Stimulated activated CD4-positive, alpha-beta T cell treated with anti-CD3 and anti-CD28 coated beads, TNF-alpha, amount 100 ng/mL, for 1 hour (primary cell): ENCODE data around the gene C3.
"Not testable (repeated sequence)": the region's sequence is repeated elsewhere in the genome, so short reads cannot be mapped to it uniquely, and the experiment has no call there.

Source experiments
- DNase-seq, 3 donors: peaks; one replicate each; pipeline ENCODE4 v3.0.0-alpha.2; 2020; ENCODE audit warnings: low read depth in 3 of 3, low spot score in 1 of 3

The C3 gene

DNA sequence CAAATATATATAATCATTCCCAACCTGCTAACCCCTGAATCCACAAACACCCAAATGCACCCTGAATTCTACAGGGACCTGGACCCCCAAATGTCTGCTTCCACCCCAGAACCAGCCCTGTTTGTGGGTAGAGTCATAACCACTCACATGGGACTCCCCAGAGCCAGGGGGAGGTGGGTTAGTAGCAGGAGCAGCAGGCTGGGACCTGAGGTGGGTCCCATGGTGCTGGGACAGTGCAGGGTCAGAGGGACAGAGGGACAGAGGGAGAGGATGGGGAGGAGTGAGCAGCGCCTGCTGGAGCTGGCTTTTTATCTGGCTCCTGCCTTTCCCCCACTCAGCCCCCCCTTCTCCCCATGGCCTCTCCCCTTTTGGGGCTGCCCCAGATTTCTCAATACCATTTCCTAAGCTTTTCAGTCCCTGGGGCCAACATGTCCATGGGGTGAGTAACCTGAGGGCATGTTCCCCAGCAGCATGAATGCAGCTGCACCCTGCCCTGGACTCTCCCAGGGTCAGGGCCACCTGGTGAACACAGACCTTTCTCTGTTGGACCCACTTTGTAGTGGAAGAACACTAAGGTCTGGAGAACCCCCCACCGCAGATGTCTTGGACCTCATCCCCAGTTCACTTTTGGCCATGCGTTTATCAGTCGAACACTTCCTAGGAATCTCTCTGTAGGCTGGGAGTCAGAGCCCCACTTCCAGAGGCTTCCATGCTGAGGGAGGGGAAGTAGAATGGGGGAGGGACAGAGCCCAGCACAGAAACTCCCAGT lies at the start of gene C3:
Gene C3, minus strand, starts transcription at position 282 of the 769 bp plus-strand sequence. Its CDS starts 61 bp downstream, at position 221.
- DNase-seq, result no peak

DNA sequence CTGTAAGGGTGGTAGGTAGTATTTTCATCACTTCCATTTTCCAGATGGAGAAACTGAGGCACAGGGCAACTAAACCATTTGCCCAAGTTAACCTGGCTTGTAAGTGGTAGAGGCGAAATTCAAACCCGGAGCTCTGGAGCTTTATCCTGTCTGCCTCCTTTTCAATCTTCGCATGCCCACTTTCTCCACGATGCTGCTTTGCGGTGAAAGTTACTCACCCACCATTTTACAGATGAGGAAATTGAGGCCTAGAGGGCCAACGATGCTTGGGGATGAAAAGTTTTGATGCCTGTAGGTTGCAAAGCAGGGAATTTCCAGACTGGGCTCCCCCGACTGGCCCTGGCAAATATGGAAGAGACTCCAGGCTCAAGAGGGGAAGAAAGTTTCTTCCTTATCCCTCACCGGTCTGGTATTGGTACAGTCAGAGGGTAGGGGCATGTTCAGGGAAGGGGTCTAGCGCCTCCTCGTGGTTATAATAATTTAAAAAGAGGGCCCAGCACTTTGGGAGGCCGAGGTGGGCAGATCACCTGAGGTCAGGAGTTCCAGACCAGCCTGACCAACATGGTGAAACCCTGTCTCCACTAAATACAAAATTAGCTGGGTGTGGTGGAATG lies 48.7 kb upstream of the C3 start:
- no peak for DNase-seq

DNA sequence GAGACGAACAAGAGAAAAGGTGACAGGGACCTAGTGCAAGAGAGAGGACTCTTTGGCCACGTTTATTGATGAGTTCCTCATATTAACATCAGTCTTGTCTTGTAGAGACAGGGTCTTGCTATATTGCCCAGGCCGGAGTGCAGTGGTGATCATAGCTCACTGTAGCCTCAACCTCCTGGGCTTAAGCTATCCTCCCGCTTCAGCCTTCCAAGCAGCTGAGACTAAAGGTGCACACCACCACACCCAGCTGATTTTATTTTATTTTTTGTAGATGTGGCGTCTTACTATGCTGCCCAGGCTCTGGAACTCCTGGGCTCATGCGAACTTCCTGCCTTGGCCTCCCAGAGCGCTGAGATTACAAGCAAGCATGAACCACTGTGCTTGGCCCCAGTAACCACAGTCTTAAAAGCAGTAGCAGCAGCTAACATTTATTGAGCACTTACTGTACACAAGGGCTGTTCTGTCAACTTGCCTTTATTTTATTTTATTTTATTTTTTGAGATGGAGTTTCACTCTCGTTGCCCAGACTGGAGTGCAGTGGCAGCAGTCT lies 47.9 kb upstream of the C3 start:
- no peak for DNase-seq

DNA sequence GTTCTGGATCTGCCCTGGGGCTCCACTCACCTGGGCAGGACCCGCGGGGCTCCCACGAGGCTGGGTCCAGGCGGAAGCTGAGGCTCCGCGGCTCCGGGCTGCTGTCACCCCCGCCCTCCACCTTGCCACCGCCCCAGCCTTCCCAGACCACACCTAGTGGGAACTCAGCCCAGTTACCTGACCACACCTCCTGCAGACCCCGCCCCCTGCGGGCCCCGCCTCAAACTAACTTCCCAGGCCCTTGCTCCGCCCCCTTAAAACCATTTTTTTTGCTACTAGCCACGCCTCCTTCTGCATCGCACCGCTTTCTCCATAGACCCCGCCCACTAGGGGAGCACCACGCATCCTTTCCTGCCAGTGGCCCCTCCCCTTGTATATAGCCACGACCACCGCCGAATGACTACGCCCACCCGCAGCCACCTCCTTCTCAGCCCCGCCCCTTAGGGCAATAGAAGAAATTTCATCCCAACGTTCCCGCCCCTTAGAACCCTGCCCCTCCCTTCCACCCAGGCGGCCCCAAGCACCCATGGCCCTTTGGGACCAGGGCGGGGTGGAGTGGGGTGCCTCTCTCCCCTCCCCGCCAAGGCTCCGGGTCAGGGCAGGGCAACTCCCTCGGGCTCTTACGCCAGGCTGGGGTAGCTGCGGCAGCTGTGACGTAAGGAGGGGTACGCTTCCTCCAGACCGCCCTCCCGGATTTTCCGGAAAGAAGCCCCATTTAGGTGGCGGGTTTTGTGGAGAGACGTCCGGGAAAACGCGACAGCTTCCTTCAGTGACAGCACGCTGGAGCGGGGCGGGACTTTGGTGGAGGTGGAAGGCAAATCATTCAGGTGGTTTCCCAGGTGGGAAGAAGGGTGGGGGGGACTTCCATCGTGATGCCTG lies 47.1 kb upstream of the C3 start, which contains the start of gene SH2D3A:
Gene SH2D3A, minus strand, starts transcription at position 79 of the 879 bp plus-strand sequence. CDS start 3,687 bp downstream, outside the sequence.
- peak; percentile 90 to 92 (median 91) for DNase-seq

DNA sequence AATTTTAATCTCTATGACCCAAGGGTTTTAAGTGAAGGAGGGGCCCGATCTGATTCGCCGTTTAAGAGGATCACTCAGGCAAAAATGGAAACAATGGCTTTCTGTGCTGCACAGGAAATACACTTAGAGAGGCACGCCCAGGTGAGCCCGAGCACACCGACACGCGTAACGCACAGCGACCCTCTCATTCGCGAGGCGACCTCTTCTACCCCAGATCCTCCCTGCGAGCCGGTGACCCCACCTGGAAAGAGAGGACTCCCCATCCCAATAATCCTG lies 46.6 kb upstream of the C3 start:
- DNase-seq, result no peak

DNA sequence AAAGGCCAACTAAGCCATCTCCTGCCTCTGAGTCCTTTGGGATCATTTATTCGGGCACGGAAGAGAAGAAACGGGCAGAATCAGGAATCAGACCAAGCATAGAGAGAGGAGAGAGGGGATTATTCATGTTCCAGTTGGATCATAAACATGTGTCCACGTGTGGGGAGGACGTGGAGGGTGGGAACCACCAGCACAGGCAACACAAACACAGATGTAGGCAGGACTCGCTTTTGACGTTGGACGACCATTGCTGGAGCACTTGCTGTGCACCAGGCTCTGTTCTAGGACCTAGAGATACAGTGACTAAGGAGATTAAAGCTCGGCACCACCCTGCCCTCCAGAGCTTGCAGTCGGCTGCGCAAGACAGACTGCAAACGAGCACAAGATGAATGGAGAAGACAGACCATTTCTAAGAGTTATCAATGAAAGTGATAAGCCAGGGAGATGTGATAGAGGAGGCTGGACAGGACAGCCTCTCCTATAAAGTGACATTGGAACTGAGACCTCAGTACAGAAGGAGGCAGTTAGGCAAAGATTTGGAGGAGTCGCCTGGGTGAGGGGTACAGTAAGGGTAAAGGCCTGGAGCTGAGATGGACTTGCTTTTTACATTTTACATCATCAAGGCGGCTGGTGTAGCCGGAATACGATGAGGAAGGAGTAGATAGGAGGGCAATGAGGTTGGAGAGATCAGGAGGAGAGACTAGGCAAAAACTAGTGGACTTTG lies 46.1 kb upstream of the C3 start:
- DNase-seq, result no peak

DNA sequence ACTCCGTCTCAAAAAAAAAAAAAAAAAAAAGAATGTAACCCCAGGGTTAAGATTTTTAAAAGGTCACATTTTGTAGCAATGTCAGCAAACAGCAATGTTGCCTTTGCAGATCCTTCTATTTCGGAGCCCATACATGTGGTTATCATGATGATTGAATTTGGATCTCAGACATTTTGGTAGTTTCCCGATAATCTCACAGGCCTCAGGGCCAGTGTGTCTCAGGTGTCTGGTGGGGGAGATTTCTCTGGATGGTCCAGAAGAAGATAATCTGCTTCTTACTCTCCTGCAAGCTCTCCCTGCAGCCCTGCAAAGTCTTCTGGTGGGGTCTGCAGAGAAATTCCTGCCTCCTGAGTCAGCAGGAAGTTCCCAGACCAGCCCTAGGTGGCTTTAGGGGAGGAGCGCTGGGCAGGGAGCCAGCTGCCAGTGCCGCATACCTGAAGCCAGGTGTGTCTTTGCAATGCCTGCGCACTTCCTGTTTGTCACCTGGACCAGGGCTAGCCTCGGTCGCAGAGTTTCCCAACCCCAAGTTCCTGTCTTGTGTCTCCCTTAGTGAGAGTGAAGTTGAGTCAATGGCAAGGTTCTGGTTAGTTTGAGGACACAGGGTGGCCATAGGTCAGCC lies 45.4 kb upstream of the C3 start:
- no peak for DNase-seq

DNA sequence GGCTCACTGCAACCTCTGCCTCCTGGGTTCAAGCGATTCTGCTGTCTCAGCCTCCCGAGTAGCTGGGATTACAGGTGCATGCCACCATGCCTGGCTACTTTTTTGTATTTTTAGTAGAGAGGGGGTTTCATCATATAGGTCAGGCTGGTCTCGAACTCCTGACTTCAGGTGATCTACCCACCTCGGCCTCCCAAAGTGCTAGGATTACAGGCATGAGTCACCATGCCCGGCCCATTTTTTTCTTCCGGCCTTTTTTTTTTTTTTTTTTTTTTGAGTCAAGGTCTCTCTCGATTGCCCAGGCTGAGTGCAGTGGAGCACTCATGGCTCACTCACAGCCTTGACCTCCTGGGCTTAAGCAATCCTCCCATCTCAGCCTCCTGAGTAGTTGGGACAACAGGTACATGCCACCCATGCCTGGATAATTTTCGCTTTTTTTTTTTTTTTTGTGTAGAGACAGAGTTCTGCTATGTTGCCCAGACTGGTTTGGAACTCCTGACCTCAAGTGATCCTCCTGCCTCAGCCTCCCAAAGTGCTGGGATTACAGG lies 41.9 kb upstream of the C3 start:
- DNase-seq, result not testable (repeated sequence)

DNA sequence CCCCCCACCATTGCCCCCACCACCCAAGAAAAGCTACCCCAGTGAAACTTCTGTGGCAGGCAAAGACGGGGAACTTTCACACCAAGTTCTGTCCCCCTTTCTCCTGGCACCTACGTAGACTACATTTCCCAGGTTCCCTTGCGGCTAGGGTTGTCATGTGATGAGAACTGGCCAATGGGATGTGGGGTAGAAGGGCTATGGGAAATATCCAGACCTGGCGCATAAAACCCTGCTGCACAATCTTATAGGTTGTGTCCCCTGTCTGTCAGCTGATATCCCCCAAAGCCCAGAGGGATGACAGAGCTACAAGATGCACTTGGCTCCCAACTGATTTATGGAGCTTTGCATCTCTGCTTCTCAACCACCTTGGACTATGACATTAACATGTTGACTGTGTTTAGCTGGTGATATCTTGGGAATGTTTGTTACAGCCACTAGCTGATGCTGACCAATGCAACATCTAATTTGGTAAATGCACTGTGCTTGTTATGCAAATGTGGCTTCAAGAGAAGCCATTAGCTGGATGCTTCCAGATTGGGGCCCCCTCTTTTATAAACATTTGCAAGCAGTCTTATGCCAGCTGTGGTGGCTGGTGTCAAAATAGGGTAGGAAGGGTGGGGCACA lies 40.7 kb upstream of the C3 start:
- no peak for DNase-seq

DNA sequence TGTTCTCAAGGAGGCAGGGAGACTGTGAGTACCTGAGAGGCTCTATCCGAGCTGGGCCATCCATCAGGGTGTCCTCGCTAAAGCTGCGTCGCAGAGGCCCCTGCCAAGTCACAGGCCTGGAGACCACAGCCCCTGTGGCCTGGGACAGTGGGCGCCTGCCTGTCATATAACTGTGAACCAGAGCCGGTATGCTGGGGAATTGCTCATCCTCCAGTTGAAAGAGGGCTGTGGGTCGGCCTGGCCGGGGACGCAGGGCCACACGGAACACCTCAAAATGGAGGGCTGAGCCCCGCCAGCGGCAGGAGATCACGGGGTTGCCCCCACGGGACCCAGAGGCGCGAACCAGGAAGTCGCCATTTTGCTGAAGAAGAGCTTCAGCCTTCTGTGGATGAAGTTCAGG lies 40.2 kb upstream of the C3 start:
- no peak for DNase-seq

DNA sequence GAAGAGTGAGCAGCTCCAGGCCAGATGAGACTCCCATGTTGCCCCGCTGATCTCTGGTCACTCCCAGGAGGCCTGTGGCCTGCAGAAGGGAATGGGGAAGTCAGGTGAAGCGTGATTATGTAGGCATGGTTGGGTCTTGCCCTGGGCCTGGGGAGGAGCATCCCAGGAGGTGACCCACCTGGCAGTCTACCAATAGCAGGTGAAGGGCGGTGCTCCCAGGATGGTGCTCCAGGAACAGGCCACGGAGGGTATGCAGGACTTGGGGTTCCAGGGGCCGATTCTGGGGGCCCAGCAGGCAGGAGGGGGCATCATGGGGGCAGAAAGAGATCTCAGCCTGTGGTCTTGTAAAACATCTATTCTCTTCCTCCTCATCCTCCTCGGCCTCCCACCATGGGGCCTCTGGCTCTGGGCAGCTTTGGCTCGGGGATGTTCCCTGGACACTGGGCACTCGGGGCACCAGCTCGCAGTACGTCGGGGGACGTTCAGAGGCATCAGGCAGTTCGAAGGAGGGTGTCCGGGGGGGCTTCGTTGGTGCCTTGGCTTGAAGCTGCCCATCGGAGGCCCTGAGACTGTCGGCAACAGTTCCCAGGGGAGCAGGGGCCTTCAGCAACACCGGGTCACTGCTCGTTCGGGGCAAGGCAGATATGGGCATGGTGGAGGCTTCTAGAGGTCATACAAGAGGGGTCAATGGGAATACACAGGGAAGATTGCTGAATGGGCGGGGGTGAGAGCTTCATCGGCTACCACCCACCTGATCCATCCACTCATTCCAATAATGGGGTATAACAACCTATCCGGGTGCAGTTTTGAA lies 34.4 kb upstream of the C3 start:
- no peak for DNase-seq

DNA sequence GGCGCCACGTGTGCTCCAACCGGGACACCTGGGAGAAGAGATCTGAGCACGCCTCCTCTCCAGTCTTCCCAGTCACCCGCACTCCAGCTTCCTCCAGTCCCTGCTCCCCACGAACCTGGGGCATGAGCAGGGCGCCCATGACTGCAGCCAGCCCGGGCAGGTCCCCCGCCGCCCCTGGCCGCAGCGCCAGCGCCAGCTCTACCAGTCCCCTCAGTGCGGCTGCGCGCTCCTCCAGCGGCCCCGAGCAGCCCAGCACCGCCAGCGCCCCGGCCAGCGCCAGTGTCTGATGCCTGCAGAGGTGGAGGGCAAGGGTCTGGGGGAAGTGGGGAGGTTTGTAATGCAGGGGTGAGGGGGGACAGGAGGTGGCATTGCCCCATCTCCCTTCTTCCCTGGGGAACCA lies 33.7 kb upstream of the C3 start:
- DNase-seq, result no peak

DNA sequence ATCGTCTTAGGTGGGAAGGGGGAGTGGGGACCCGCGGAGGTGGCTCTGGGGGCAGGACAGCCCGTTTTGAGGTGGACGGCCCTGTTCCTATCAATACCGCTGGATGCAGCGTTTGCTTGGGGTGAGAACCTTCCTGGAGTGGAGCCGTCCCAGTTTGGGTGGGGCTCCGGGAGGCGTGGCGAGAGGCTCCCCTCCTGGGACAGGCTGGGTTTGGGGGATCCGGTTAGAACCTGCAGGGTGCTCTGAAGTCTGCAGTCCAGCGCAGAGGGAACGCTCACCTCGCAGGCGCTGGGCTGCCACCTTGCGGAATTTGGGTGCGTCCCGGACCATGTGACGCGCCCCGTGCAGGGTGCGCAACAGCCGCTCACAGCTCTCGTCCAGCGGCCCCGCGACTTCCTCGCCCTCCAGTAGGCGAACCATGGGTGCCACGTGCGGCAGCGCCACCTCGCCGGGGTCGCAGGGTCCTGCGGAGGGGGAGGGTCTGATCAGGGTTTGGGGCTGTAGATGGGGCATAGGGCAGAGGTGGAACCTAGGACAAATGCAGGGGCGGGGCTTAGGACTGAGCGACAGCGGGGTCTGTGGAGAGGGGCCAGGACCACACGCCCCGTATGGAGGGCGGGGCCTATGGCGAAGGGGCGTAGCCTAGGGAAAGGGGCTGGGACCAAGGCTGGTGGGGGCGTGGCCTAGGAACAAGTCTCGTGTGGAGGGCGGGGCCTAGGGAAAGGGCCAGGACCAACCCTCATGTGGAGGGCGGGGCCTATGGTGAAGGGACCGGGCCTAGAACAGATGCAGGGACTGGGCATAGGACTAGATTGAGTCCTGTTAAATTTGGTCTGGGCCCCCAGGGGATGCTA lies 33.0 kb upstream of the C3 start:
- DNase-seq, result peak; percentile 46 to 76 (median 49)

DNA sequence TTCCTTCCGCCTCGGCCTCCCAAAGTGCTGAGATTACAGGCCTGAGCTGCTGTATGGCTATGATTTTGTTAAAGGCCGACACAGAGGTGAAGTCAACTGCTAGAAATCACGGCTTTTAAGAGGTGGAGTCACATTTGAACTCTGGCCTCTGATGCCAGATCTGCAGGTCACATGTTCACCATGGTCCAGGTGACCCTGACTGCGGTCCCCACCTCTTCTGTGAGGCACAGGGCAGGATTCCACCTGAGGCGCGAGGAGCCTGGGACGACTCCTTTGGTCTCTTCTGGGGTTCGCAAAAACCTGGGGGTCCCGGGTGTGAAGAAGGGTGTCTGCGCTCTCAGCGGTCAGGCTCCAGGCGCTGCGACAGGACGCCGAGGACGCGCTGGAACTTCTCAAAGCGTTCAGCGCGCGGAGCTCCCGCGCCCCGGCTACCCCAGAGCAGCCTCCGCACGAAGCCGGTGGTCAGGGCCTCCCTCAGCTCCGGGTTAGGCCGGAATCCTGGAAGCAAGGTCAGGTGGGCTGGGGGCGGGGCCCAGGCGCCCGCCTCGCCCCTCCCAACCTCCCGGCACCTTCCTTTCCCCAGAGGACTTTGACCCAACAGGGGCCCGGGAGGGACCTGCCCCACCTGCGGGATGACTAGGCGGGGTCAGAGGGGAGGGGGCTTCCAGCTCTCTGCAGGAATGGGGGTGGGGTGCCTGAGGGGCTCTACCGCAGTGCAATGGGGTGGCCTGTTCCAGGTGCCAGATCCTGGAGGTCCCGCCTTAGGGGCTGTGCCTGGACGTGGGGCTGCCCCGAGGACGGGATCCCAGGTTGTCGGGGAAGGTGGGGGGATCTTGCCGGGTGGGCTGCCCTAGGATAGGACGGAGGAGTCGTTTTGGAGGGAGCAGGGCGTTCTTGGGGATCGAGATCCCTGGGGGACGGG lies 32.1 kb upstream of the C3 start:
- DNase-seq, result no peak

DNA sequence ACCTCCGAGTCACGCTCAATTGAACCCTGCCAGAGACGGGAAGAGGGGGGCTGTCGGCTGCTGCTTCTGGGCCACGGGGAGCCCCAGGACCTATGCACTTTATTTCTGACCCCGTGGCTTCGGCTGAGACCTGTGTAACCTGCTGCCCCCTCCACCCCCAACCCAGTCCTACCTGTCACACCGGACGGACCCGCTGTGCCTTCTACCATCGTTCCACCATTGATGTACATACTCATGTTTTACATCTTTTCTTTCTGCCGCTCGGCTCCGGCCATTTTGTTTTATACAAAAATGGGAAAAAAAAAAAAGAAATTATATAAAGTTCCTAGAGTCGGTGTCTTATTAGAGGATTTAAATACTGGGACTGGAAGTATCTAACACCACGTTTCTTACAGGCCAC lies 30.7 kb upstream of the C3 start:
- DNase-seq, result no peak

DNA sequence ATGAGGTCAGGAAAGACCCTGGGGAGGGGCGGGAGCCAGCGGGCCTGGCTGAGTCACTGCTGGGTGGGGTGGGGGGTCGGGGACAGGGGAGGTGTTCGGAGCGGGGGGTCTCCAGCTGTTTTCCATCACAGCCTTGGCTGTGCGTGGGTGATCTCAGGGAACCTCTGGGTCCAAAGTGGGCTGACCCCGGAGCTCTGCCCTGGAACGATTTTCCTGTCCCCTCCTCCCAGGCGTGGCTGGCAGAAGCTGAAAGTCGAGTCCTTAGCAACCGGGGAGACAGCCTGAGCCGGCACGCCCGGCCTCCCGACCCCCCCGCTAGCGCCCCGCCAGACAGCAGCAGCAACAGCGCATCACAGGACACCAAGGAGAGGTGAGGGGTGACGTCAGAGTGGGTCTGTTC lies 29.6 kb upstream of the C3 start:
- DNase-seq, result no peak

DNA sequence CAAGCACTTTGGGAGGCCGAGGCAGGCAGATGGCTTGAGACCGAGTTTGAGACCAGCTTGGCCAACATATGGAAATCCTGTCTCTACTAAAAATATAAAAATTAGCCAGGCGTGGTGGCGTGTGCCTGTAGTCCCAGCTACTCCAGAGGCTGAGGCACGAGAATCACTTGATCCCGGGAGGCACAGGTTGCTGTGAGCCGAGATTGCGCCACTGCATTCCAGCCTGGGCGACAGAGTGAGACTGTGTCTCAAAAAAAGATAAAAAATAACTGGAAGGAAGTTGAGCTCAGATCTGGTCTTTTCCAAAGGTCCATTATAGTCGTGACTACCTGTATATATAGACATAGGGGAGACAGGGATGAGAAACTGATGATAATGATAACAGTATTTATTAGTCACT lies 28.1 kb upstream of the C3 start:
- DNase-seq, result not testable (repeated sequence)
